Vagina (tissue), 2 donors: Measurements from ENCODE around the gene HORMAD2.

Source experiments
- POLR2AphosphoS5 ChIP-seq, 2 donors: sonication (generic); formaldehyde crosslinking; IDR thresholded peaks; one replicate each; pipeline ENCODE4 v1.9.0; 2017; ENCODE audit warnings: antibody characterized with exemption in 2 of 2, mild to moderate bottlenecking in 2 of 2, low read depth in 1 of 2; ENCODE audit not compliant: insufficient read depth in 1 of 2
- TF ChIP-seq, protein P1 (sequence below), 3 experiments: fragments of 450-650 bp in 2 of 3; fragments of 200-600 bp in 1 of 3; sonication (generic) in 1 of 3; IDR thresholded peaks; one replicate each; pipeline ENCODE4 v1.5.1; 2017 to 2019; ENCODE audit warnings: antibody characterized with exemption in 3 of 3, mild to moderate bottlenecking in 2 of 3, moderate library complexity in 2 of 3

DNA sequence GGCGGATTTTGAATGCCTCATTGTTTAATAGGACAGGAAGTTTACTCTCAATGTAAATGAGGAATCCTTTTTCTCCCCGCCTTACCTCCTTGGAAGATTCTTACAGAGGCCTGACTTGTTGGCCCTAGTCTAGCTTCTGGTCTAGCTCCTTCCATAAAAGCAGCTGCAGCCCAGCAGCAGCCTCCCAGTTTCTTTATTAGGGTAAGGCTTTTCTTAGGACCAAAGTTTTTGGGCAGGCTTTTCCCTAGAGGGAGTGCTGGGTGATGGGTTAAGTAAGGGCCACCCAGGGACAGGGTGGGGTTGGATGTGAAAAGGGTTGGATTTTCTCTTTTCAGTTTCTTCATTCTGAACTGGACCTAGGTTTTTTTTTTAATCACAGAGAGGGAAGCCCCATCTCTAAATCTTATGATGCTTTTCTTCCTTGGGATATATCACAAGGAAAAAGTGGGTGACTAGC lies 116.6 kb downstream of the HORMAD2 start:
- TF ChIP-seq, protein P1, sequence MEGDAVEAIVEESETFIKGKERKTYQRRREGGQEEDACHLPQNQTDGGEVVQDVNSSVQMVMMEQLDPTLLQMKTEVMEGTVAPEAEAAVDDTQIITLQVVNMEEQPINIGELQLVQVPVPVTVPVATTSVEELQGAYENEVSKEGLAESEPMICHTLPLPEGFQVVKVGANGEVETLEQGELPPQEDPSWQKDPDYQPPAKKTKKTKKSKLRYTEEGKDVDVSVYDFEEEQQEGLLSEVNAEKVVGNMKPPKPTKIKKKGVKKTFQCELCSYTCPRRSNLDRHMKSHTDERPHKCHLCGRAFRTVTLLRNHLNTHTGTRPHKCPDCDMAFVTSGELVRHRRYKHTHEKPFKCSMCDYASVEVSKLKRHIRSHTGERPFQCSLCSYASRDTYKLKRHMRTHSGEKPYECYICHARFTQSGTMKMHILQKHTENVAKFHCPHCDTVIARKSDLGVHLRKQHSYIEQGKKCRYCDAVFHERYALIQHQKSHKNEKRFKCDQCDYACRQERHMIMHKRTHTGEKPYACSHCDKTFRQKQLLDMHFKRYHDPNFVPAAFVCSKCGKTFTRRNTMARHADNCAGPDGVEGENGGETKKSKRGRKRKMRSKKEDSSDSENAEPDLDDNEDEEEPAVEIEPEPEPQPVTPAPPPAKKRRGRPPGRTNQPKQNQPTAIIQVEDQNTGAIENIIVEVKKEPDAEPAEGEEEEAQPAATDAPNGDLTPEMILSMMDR (IDR thresholded peaks at IDR 0.05), result no peak
- peak in 1 of 2 donors; percentile 28 for TF ChIP-seq POLR2AphosphoS5 (IDR thresholded peaks at IDR 0.05; ENCODE audit: insufficient read depth in 1 of 2, low read depth in 1 of 2)
